DND-41 (cell line): ENCODE measurements around the gene CENPX.

Experiments used
- ATAC-seq: fragments of 200-7000 bp; cut with Tn5 transposase; 3 replicates; pipeline ENCODE4 v1.9.1; 2021; ENCODE audit warnings: low read depth; ENCODE audit not compliant: insufficient read depth
- DNase-seq: peaks from one replicate; pipeline ENCODE4 v3.0.0-alpha.2; 2020
- H2AFZ ChIP-seq: 2 replicates; pipeline ENCODE4 v1.6.0; 2012; ENCODE audit warnings: low read depth, low read length
- H3K27ac ChIP-seq: 2 replicates; pipeline ENCODE4 v1.5.1; 2012; ENCODE audit warnings: low read length, inconsistent platforms
- H3K27me3 ChIP-seq: fragments of 200-600 bp; sonication (generic); 2 replicates; pipeline ENCODE4 v1.6.0; 2012; ENCODE audit warnings: low read length, mild to moderate bottlenecking, inconsistent platforms; ENCODE audit not compliant: insufficient read depth, poor library complexity
- H3K36me3 ChIP-seq: 2 replicates; pipeline ENCODE4 v1.5.1; 2012; ENCODE audit warnings: low read length, inconsistent platforms; ENCODE audit not compliant: insufficient read depth
- H3K4me1 ChIP-seq: 2 replicates; pipeline ENCODE4 v1.5.1; 2012; ENCODE audit warnings: mild to moderate bottlenecking, low read length; ENCODE audit not compliant: insufficient read depth
- H3K4me2 ChIP-seq: 2 replicates; pipeline ENCODE4 v1.6.0; 2012; ENCODE audit warnings: mild to moderate bottlenecking, moderate library complexity, low read length, inconsistent platforms; ENCODE audit not compliant: insufficient read depth
- H3K4me3 ChIP-seq, 2 experiments: fragments of 200-600 bp in 1 of 2; shearing (Covaris generic) in 1 of 2; 2 replicates each; pipeline ENCODE4 v1.5.1; 2012 to 2016; ENCODE audit warnings: inconsistent platforms in 2 of 2, low read length in 2 of 2, mild to moderate bottlenecking in 2 of 2, low read depth in 1 of 2, moderate library complexity in 1 of 2
- H3K79me2 ChIP-seq: 2 replicates; pipeline ENCODE4 v1.6.0; 2012; ENCODE audit warnings: low read length, inconsistent platforms; ENCODE audit not compliant: insufficient read depth
- H3K9ac ChIP-seq: 2 replicates; pipeline ENCODE4 v1.6.0; 2012; ENCODE audit warnings: low read depth, mild to moderate bottlenecking, inconsistent platforms, low read length, moderate library complexity
- H3K9me3 ChIP-seq: 2 replicates; pipeline ENCODE4 v1.5.1; 2012; ENCODE audit warnings: low read length, moderate library complexity, mild to moderate bottlenecking, inconsistent platforms; ENCODE audit not compliant: insufficient read depth, severe bottlenecking
- H4K20me1 ChIP-seq: 2 replicates; pipeline ENCODE4 v1.6.0; 2012; ENCODE audit warnings: low read length; ENCODE audit not compliant: insufficient read depth
- EZH2 ChIP-seq: IDR thresholded peaks from 3 replicates; pipeline ENCODE4 v1.6.1; 2012; ENCODE audit warnings: borderline replicate concordance, low read depth, mild to moderate bottlenecking, moderate library complexity, low read length, inconsistent platforms; ENCODE audit not compliant: severe bottlenecking
- TF ChIP-seq, protein P1 (sequence below): IDR thresholded peaks from 2 replicates; pipeline ENCODE4 v1.5.1; 2012; ENCODE audit warnings: borderline replicate concordance, low read length, moderate library complexity, mild to moderate bottlenecking; ENCODE audit not compliant: poor library complexity, severe bottlenecking; ENCODE audit errors: extremely low read depth

The CENPX gene

DNA sequence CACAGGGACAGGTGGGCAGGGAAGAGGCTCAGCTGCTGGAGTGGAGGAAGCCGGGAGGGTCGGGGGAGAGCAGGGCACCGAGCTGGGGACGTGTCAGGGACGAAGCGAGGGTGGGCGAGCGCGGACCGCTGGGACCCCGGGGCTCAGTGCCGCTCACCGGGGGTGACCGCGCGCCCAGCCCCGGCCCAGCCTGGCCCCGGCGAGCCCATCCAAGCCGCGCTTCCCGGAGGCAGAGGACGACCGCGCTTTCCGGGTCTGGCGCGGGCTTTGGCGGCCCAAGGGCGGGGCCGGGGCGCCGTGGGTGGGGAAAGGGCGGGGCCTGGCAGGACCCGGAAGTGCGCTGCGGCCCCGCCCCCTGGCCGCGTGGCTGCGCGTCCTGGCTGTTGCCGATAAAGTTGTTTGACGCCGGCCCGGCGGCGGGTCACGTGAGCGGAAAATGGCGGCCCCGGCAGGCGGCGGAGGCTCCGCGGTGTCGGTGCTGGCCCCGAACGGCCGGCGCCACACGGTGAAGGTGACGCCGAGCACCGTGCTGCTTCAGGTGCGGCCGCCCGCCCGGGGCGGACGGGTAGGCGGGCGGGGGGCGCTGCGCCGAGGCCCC is 45.4 kb downstream of the CENPX start, which contains the start of gene ASPSCR1:
TSS of gene ASPSCR1 (plus strand) at position 419 of the 598 bp plus-strand sequence. CDS start at position 437, 18 bp downstream.
- Histone ChIP-seq H4K20me1 (no peaks in the 10 kb centered on the region), H2AFZ (peak within 1 kb of the TSS; percentile 98), H3K27me3 (no peaks in the 10 kb centered on the region), H3K9me3 (peaks cover 5% of the 10 kb centered on the region), H3K79me2 (peaks cover 14% of the 10 kb centered on the region), H3K36me3 (peaks cover 11% of the 10 kb centered on the region), H3K4me2 (peak within 1 kb of the TSS; percentile 99), H3K4me1 (peaks cover 38% of the 10 kb centered on the region), H3K27ac (peak within 1 kb of the TSS; percentile 96), H3K4me3 (peak within 1 kb of the TSS; percentile 72 to 86), H3K9ac (peak within 1 kb of the TSS; percentile 94)
- ATAC-seq (peak; percentile 81), DNase-seq (peak; percentile 88)
- TF ChIP-seq, protein P1, sequence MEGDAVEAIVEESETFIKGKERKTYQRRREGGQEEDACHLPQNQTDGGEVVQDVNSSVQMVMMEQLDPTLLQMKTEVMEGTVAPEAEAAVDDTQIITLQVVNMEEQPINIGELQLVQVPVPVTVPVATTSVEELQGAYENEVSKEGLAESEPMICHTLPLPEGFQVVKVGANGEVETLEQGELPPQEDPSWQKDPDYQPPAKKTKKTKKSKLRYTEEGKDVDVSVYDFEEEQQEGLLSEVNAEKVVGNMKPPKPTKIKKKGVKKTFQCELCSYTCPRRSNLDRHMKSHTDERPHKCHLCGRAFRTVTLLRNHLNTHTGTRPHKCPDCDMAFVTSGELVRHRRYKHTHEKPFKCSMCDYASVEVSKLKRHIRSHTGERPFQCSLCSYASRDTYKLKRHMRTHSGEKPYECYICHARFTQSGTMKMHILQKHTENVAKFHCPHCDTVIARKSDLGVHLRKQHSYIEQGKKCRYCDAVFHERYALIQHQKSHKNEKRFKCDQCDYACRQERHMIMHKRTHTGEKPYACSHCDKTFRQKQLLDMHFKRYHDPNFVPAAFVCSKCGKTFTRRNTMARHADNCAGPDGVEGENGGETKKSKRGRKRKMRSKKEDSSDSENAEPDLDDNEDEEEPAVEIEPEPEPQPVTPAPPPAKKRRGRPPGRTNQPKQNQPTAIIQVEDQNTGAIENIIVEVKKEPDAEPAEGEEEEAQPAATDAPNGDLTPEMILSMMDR: no peak
- no peak for TF ChIP-seq EZH2

DNA sequence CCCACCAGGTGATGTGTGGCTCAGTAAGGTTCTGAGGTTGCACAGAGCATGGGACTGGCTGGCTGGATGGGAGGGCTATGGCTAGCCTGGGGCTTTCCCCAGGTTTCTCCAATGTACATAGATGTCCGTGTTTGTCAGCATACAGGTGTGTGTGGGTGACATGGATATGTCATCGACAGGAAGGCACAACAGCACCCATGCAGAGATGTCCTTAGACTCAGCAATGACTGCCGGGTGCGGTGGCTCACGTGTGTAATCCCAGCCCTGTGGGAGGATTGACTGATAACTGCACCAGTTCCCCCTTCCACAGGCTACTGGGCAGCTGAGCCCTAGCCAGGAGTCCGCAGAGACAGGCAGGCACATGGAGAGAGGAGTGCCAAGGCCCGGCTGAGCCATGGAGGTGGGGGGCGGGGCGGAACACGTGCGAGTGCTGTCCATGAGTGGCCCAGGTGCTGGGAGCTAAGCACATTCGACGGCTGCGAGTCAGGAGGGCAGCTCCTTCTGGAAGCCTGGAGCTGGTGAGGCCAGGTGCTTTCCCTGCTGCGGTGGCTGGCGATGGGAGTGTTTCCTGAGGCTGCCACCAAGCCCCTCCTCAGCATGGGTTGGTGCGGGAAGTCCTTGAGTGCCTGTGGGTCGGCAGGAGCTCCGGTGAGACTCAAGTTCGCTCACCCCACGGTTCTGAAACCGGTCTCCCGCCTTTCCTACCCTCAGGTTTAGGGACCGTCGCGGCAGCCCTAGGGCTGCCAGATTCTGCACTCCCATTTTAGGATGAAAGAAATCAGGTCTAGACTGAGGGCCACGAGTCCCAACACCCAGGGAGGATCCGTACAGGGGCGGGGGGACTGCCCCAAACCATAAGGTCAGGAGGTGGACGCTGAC is 46.1 kb downstream of the CENPX start:
- Histone ChIP-seq H2AFZ (peak overlapping the region; percentile 98), H3K79me2 (peaks cover 14% of the 10 kb centered on the region), H3K9me3 (peaks cover 5% of the 10 kb centered on the region), H3K27me3 (no peaks in the 10 kb centered on the region), H4K20me1 (no peaks in the 10 kb centered on the region), H3K36me3 (peaks cover 11% of the 10 kb centered on the region), H3K4me3 (peak overlapping the region; percentile 72 to 86), H3K27ac (peak overlapping the region; percentile 96), H3K4me1 (peaks cover 38% of the 10 kb centered on the region), H3K4me2 (peak overlapping the region; percentile 99), H3K9ac (peak overlapping the region; percentile 94)
- TF ChIP-seq EZH2: no peak
- TF ChIP-seq, protein P1: no peak
- DNase-seq: peak; percentile 59
- peak; percentile 42 for ATAC-seq

DNA sequence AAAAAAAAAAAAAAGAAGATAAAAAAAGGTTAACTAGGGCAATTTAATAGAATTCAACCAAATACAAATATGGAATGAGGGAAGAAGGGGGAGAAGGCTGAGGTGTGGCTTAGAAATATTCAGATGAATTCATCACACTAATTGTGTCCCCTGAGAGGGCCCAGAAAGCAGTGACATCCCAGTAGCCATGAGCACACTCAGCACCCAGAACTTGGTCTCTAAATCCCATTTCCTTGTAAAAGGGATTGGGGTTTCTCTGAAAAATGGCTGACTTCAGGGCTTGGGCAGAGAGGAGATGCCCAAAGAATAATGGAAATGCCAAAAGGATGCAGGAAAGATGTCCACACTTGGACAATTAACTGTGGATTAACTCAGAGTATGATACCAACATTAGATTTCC is 49.2 kb downstream of the CENPX start:
- Histone ChIP-seq H3K4me1 (peaks cover 21% of the 10 kb centered on the region), H3K4me2 (no peak overlapping the region), H3K79me2 (peaks cover 10% of the 10 kb centered on the region), H3K27ac (no peak overlapping the region), H3K27me3 (no peaks in the 10 kb centered on the region), H4K20me1 (no peaks in the 10 kb centered on the region), H3K9ac (no peak overlapping the region), H3K4me3 (no peak overlapping the region), H3K36me3 (no peaks in the 10 kb centered on the region), H2AFZ (no peak overlapping the region), H3K9me3 (peaks cover 5% of the 10 kb centered on the region)
- no peak for DNase-seq
- TF ChIP-seq, protein P1: no peak
- no peak for TF ChIP-seq EZH2
- no peak for ATAC-seq
